Heart left ventricle (tissue), 13 donors: Measurements from ENCODE around the gene TSC2.

Experiments used
- POLR2A ChIP-seq, 2 donors: fragments of 450-650 bp; IDR thresholded peaks; one replicate each; pipeline ENCODE4 v1.6.1; 2017; ENCODE audit warnings: antibody characterized with exemption in 2 of 2, mild to moderate bottlenecking in 2 of 2, moderate library complexity in 2 of 2
- TF ChIP-seq, protein P1 (sequence below), 12 donors: fragments of 200-600 bp; sonication (generic) in 4 of 12; IDR thresholded peaks; one replicate each; pipeline versions ENCODE4 v1.5.0 to v1.8.0; 2018 to 2022; ENCODE audit warnings: antibody characterized with exemption in 12 of 12, mild to moderate bottlenecking in 5 of 12
- donor health status: ischemic (EF 13 %, LVEDD 7.1; RV severe dilation, severe dysfunction).
- donor health status: DM: no; HTN: yes; CAD: no.
- donor health status: DM: no; HTN: no; CAD: no.
- donor health status: ischemic (EF 25% LVEDD 6.9; RV normal size, moderate dysfunction).
- donor health status: ischemic (EF 25% LVEDD 5.7; RV mildly dilated, moderate dysfunction).
- donor health status: ischemic (EF 35%, LVEDD 5.7; RV mildly dilated, moderate dysfunction).
- donor health status: nonischemic (EF 11% LVEDD 7.7; RV severe dilation, severe dysfunction).
- donor health status: DM: yes; HTN: yes; CAD: no.
- donor health status: PGD.
- donor health status: ischemic (EF 29% LVEDD 5.4; RV normal size, mild dysfunction).
- donor health status: nonischemic (EF 23%, LVEDD 6.1; RV moderate dilation, normal function).

DNA sequence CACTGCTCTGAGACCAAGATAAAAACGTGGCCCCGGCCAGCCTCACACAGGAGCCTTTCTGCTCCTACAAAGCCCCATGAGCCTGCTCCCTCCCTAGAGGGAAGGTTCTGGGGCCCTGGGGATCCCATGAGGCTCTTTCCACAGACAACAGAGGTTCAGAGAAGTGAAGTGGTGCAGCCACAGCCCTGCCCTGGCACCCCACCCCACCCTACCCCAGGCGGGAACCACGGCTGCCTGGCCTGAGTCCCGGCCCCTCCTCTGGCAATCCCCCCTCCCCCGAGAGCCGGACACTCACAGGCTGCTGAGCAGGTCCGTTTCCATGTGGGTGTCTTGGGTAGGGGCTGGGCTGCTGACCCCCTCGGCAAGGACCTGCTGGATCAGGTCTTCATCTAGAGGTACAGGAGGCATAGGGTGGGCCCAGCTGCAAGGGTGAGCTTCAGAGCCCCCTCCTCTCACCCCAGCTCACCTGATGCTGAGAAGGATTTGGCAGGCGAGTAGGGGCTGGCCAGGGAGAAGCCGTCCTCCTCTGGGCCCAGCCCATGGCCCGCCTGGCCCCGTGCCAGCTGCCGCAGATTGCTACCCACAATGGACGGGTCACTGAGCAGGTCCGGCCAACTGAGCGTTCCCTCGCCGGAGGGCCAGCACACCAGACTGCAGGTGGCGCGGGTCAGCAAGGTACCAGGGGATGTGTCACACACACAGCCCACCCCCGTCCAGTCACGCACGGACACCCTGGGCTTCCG is 49.2 kb downstream of the TSC2 start:
- TF ChIP-seq, protein P1, sequence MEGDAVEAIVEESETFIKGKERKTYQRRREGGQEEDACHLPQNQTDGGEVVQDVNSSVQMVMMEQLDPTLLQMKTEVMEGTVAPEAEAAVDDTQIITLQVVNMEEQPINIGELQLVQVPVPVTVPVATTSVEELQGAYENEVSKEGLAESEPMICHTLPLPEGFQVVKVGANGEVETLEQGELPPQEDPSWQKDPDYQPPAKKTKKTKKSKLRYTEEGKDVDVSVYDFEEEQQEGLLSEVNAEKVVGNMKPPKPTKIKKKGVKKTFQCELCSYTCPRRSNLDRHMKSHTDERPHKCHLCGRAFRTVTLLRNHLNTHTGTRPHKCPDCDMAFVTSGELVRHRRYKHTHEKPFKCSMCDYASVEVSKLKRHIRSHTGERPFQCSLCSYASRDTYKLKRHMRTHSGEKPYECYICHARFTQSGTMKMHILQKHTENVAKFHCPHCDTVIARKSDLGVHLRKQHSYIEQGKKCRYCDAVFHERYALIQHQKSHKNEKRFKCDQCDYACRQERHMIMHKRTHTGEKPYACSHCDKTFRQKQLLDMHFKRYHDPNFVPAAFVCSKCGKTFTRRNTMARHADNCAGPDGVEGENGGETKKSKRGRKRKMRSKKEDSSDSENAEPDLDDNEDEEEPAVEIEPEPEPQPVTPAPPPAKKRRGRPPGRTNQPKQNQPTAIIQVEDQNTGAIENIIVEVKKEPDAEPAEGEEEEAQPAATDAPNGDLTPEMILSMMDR (IDR thresholded peaks at IDR 0.05): no peak
- TF ChIP-seq POLR2A (IDR thresholded peaks at IDR 0.05): no peak
